Measurements from ENCODE around the gene HMGCS2.

The HMGCS2 gene

GRCh38 chr1:119712342-119713038 is 56.2 kb downstream of the HMGCS2 start (continued):
- no peak for TF ChIP-seq ZNF18 (tag by site-specific recombination; IDR thresholded peaks at IDR 0.05)
- TF ChIP-seq ZNF26 (tag by site-specific recombination; IDR thresholded peaks at IDR 0.05) = no peak
- no peak for TF ChIP-seq ZNF704 (tag by site-specific recombination; IDR thresholded peaks at IDR 0.05)
- TF ChIP-seq ZSCAN30 (tag by site-specific recombination; IDR thresholded peaks at IDR 0.05) = peak; percentile 100
- peak; percentile 91 for TF ChIP-seq ZNF398 (tag by site-specific recombination; IDR thresholded peaks at IDR 0.05)
- TF ChIP-seq ZNF585B (tag by site-specific recombination; IDR thresholded peaks at IDR 0.05) = no peak
- no peak for TF ChIP-seq ZNF274 (IDR thresholded peaks at IDR 0.05; ENCODE audit: low read length)
- TF ChIP-seq ZNF274 (tag by site-specific recombination; IDR thresholded peaks at IDR 0.05; ENCODE audit: borderline replicate concordance) = no peak
- 0 out of 2 replicates have a peak, but pooled peaks have one; percentile 25 for TF ChIP-seq ZNF449 (tag by site-specific recombination; IDR thresholded peaks at IDR 0.05)
- TF ChIP-seq ZNF324 (tag by site-specific recombination; IDR thresholded peaks at IDR 0.05) = no peak
- TF ChIP-seq ZNF121 (tag by site-specific recombination; IDR thresholded peaks at IDR 0.05) = no peak
- TF ChIP-seq ZNF211 (tag by site-specific recombination; IDR thresholded peaks at IDR 0.05; ENCODE audit: low read depth) = no peak
- TF ChIP-seq ZNF548 (tag by site-specific recombination; IDR thresholded peaks at IDR 0.05) = no peak
- no peak for TF ChIP-seq SCRT1 (tag by site-specific recombination; IDR thresholded peaks at IDR 0.05; ENCODE audit: borderline replicate concordance)
- TF ChIP-seq ZNF280D (tag by site-specific recombination; IDR thresholded peaks at IDR 0.05) = no peak
- no peak for TF ChIP-seq ZNF174 (tag by site-specific recombination; IDR thresholded peaks at IDR 0.05)
- TF ChIP-seq HOXC10 (CRISPR knock-in tag; IDR thresholded peaks at IDR 0.05) = no peak
- no peak for TF ChIP-seq ZNF266 (tag by site-specific recombination; IDR thresholded peaks at IDR 0.05; ENCODE audit: low read depth)
- no peak for TF ChIP-seq ZNF311 (tag by site-specific recombination; IDR thresholded peaks at IDR 0.05; ENCODE audit: borderline replicate concordance)
- TF ChIP-seq ZNF768 (tag by site-specific recombination; IDR thresholded peaks at IDR 0.05) = no peak
- TF ChIP-seq ZIC2 (tag by site-specific recombination; IDR thresholded peaks at IDR 0.05) = 0 out of 2 replicates have a peak, but pooled peaks have one; percentile 5
- TF ChIP-seq PRDM10 (tag by site-specific recombination; IDR thresholded peaks at IDR 0.05) = peak; percentile 81
- TF ChIP-seq GLIS2 (tag by site-specific recombination; IDR thresholded peaks at IDR 0.05) = peak; percentile 66
- no peak for TF ChIP-seq ZNF658 (tag by site-specific recombination; IDR thresholded peaks at IDR 0.05)
- no peak for TF ChIP-seq ZNF626 (tag by site-specific recombination; IDR thresholded peaks at IDR 0.05)
